ENCODE measurements around the gene LYPD6B.

Gene LYPD6B

GRCh38 chr2:149002891-149003740 lies 35.4 kb upstream of the LYPD6B start:
- no peak for TF ChIP-seq CTCF (conservative IDR thresholded peaks at IDR 0.05)
- peak overlapping the region; percentile 79 for H3K27ac ChIP-seq

- TF ChIP-seq CTCF (conservative IDR thresholded peaks at IDR 0.05): no peak
- peak overlapping the region; percentile 79 for H3K27ac ChIP-seq
Measured at GRCh38 chr2:149004836-149005235, 33.7 kb upstream of the LYPD6B start.

- TF ChIP-seq CTCF (conservative IDR thresholded peaks at IDR 0.05): no peak
- H3K27ac ChIP-seq: peak overlapping the region; percentile 79
Measured at GRCh38 chr2:149005471-149006077, 32.9 kb upstream of the LYPD6B start.

- peak overlapping the region; percentile 79 for H3K27ac ChIP-seq
- no peak for TF ChIP-seq CTCF (conservative IDR thresholded peaks at IDR 0.05)
Measured at GRCh38 chr2:149006883-149007543, 31.5 kb upstream of the LYPD6B start.

- peak overlapping the region; percentile 79 for H3K27ac ChIP-seq
- TF ChIP-seq CTCF (conservative IDR thresholded peaks at IDR 0.05): no peak
Measured at GRCh38 chr2:149008381-149008780, 30.1 kb upstream of the LYPD6B start.

GRCh38 chr2:149009576-149010461 lies 28.7 kb upstream of the LYPD6B start:
- TF ChIP-seq CTCF (conservative IDR thresholded peaks at IDR 0.05): no peak
- H3K27ac ChIP-seq: no peak overlapping the region; the same call in 1 of the 2 replicates

Measured in VCaP (cell line).